Epithelial cell of proximal tubule (primary cell): ENCODE measurements around the gene CCL17. TPM values are rescaled to one million over a fixed set of nuclear protein-coding genes. Genes with fewer than 3 reads are reported as not detected.

Source experiments
- DNase-seq: peaks from one replicate; pipeline ENCODE4 v3.0.0-alpha.2; 2011; ENCODE audit warnings: low read depth
- H3K4me3 ChIP-seq: 2 replicates; pipeline ENCODE4 v1.5.1; 2011; ENCODE audit warnings: low read depth, mild to moderate bottlenecking, low read length
- total RNA-seq: library from RNA; depleted of rRNA; stranded (reverse); fragments of >200 nt; gene quantifications from 2 replicates; pipeline ENCODE4 v1.2.3, GENCODE V29; 2015
- TF ChIP-seq, protein P1 (sequence below): conservative IDR thresholded peaks from 2 replicates; pipeline ENCODE4 v1.5.1; 2012; ENCODE audit warnings: low read depth, mild to moderate bottlenecking, low read length

Gene CCL17
- total RNA-seq, result not detected in 2 replicates

DNA sequence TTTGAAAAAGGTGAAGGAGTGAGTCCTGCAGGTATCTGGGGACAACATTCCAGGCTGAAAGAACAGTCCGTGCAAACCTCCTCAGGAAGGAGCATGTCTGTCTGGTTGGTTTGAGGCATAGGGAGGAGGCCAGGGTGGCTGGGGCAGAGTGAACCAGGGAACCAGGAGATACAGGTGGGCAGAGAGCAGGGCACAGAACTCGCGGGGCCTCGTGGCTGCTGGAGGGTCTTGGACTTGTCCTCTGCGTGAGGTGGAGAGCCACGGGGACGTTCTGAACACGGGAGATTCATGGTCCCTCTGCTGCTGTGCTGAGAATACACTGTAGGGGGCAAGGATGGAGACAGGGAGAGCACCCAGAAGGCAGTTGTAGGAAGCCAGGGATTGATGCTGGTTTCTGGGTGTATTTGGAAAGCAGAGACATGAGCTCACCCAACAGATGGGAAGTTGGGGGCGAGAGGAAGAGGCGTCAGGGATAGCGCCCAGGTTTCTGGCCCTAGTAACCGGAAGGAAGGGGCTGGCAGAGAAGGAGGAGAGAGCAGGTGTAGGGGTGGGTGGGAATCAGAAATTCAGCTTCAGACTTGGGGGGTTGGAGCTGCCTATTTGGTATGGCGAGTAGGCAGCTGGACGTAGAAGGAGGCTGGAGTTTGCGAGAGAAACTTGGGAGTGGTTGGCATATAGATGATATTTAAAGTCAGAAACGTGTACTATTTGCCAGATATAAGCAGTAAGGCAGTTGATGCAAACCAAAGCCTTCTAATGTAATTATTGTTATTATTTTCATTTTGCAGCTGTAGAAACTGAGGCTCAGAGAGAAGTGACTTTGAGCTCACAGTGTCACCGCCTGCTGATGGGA, at the start of gene CCL17:
CCL17 (plus strand) TSS at position 803 of the 853 bp plus-strand sequence. CDS start 9,166 bp downstream, outside the sequence.
- TF ChIP-seq, protein P1, sequence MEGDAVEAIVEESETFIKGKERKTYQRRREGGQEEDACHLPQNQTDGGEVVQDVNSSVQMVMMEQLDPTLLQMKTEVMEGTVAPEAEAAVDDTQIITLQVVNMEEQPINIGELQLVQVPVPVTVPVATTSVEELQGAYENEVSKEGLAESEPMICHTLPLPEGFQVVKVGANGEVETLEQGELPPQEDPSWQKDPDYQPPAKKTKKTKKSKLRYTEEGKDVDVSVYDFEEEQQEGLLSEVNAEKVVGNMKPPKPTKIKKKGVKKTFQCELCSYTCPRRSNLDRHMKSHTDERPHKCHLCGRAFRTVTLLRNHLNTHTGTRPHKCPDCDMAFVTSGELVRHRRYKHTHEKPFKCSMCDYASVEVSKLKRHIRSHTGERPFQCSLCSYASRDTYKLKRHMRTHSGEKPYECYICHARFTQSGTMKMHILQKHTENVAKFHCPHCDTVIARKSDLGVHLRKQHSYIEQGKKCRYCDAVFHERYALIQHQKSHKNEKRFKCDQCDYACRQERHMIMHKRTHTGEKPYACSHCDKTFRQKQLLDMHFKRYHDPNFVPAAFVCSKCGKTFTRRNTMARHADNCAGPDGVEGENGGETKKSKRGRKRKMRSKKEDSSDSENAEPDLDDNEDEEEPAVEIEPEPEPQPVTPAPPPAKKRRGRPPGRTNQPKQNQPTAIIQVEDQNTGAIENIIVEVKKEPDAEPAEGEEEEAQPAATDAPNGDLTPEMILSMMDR, result no peak

DNA sequence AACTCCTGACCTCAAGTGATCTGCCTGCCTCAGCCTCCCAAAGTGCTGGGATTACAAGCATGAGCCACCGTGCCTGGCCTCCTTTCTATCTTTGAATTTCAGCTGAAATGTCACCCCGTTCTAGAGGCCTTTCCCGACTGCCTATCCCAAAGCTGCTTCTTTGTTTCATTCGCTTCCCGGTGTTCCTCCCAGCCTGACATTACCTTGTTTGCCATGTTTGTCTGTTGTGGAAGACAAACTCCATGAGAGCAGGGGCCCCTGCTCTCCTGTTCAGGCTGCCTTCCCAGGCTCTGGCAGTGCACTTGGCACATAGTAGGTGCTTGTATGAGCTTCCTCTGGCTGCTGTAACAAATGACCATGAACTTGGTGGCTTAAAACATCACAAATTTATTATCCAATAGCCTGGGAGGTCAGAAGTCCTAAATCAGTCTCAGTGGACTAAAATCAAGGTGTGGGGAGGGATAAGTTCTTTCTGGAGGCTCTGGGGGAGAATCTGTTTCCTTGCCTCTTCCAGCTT, 48.6 kb upstream of the CCL17 start:
- TF ChIP-seq, protein P1, result no peak
- DNase-seq, result no peak
- H3K4me3 ChIP-seq, result no peak overlapping the region

More for the DNA sequence above, at the start of gene CCL17:
- no peak within 1 kb of the TSS for H3K4me3 ChIP-seq
- DNase-seq, result no peak

GRCh38 chr16:57356547-57356946, 48.0 kb upstream of the CCL17 start:
- H3K4me3 ChIP-seq, result no peak overlapping the region
- TF ChIP-seq, protein P1, result no peak
- DNase-seq, result no peak

DNA sequence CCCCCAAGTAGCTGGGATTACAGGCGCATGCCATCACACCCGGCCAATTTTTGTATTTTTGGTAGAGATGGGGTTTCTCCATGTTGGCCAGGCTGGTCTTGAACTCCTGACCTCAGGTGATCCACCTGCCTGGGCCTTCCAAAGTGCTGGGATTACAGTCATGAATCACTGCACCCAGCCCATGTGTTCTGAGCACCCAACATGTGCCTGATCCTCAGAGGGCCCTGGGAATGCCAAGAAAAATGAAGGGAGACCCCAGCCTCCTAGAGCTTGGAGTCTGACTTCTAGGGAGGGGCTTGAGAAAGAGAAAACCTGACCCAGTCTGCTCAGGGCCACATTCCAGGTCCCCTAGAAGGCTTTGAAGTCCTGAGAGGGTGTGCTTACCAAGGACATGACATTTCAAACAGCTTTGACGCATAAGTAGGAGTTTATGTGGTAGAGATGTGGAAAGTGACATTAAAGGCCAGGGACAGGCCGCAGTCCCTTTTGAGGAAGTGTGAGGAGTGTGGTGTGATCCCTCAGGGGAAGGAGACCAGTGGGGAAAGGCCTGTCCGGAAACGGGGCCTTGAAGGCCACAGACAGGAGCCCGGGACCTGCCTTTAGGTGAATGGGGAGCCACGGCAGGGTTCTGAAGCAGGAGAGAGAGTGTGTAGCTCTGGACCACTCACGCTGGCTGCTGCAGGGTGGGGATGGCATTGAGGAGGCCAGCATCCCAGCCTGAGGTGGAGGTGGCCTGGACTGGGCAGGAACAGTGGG, 47.1 kb upstream of the CCL17 start:
- DNase-seq, result no peak
- TF ChIP-seq, protein P1, result no peak

GRCh38 chr16:57358086-57358420, 46.5 kb upstream of the CCL17 start:
- no peak for DNase-seq
- TF ChIP-seq, protein P1, result no peak
- H3K4me3 ChIP-seq, result no peak overlapping the region

More for the DNA sequence above, 47.1 kb upstream of the CCL17 start:
- no peak overlapping the region for H3K4me3 ChIP-seq

- TF ChIP-seq, protein P1, result no peak
- no peak within 1 kb of the TSS for H3K4me3 ChIP-seq
- DNase-seq, result no peak
Observed at GRCh38 chr16:57358527-57359095, 46.0 kb upstream of the CCL17 start, which contains the start of gene CCL22. CCL22 (plus strand) TSS chr16:57358783; CDS start chr16:57358817, 34 bp downstream.
